Muscle layer of colon (tissue), 2 donors: ENCODE measurements around the gene SLC24A4.
"Not testable (repeated sequence)": the region's sequence is repeated elsewhere in the genome, so short reads cannot be mapped to it uniquely, and the experiment has no call there.

Source experiments
- H3K27ac ChIP-seq: one replicate; pipeline ENCODE4 v1.7.0; 2013; ENCODE audit warnings: low read depth, mild to moderate bottlenecking, low read length, moderate library complexity
- H3K27me3 ChIP-seq, 2 donors: one replicate each; pipeline ENCODE4 v1.7.0; 2013; ENCODE audit warnings: low read length in 2 of 2, mild to moderate bottlenecking in 2 of 2; ENCODE audit not compliant: insufficient read depth in 2 of 2, control insufficient read depth in 1 of 2
- H3K36me3 ChIP-seq: one replicate; pipeline ENCODE4 v1.7.0; 2013; ENCODE audit warnings: mild to moderate bottlenecking, low read length; ENCODE audit not compliant: insufficient read depth
- H3K4me1 ChIP-seq: one replicate; pipeline ENCODE4 v1.7.0; 2013; ENCODE audit warnings: mild to moderate bottlenecking, low read length; ENCODE audit not compliant: insufficient read depth
- H3K4me3 ChIP-seq, 2 donors: one replicate each; pipeline ENCODE4 v1.7.0; 2013; ENCODE audit warnings: low read length in 2 of 2, low read depth in 1 of 2, mild to moderate bottlenecking in 1 of 2, moderate library complexity in 1 of 2
- H3K9ac ChIP-seq: one replicate; pipeline ENCODE4 v1.7.0; 2013; ENCODE audit warnings: low read length
- H3K9me3 ChIP-seq: one replicate; pipeline ENCODE4 v1.7.0; 2013; ENCODE audit warnings: mild to moderate bottlenecking, low read length
- donor health status: abdominal sarcoma.
- donor health status: Adenocarcinoma of cecum.

The SLC24A4 gene

GRCh38 chr14:92536231-92536630 is 213.3 kb downstream of the SLC24A4 start:
- not testable (repeated sequence) for H3K4me3 ChIP-seq, H3K9ac ChIP-seq, H3K36me3 ChIP-seq, H3K9me3 ChIP-seq, H3K27ac ChIP-seq, H3K27me3 ChIP-seq
- H3K4me1 ChIP-seq = peaks cover 44% of the 10 kb centered on the region

DNA sequence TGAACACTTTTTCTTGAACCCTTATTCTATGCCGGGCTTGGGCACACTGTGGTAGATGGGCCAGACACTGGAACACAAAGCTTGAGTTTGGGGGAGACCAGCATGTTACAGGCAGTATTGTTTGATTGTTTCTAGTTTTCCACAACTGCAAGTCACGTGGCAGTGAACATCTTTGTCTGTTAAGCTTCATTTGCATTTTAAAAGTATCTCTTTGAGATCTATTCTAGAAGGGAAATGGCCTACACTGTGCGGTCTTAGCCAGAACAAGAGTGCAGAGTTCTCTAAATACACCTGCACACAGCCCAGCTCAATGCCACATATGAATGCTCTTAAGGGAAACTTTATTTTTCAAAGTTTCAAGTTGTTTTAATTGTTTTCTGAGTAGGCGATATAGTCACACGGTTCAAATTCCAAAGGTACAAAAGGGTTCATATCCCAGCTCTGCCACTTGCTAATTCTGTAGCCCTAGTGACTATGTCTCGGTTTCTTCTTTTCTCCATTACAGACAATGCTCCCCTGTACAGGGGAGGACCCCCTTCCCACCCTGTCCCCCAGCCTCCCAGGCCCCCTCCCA is 215.5 kb downstream of the SLC24A4 start:
- H3K27ac ChIP-seq = peak overlapping the region; percentile 69
- no peak overlapping the region for H3K9ac ChIP-seq
- H3K27me3 ChIP-seq = no peaks in the 10 kb centered on the region
- no peak overlapping the region for H3K4me3 ChIP-seq
- peaks cover 32% of the 10 kb centered on the region for H3K4me1 ChIP-seq
- no peaks in the 10 kb centered on the region for H3K36me3 ChIP-seq
- no peaks in the 10 kb centered on the region for H3K9me3 ChIP-seq

DNA sequence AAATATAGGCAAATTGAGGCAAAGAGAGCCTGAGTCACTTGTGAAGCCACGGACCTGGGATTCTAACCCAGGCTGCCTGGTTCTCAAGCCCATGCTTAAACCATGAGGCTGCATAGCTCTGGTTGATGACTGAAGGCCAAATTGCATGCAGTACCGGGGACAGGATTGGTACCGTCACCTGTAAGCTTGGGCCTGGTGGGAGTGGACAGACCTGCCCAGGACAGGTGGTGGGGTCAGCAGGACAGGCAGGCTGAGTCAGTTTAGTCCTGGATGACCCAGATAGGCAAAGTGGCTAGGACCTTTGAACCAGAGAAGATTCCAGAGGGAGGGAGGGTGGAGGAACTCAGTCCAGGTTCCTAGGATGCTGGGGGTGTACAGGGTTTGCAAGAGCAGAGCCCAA is 216.5 kb downstream of the SLC24A4 start:
- H3K4me1 ChIP-seq = peaks cover 32% of the 10 kb centered on the region
- no peaks in the 10 kb centered on the region for H3K36me3 ChIP-seq
- no peaks in the 10 kb centered on the region for H3K9me3 ChIP-seq
- H3K27me3 ChIP-seq = no peaks in the 10 kb centered on the region
- H3K4me3 ChIP-seq = no peak overlapping the region
- H3K9ac ChIP-seq = no peak overlapping the region
- peak overlapping the region; percentile 69 for H3K27ac ChIP-seq

- Histone ChIP-seq H3K36me3 (no peaks in the 10 kb centered on the region), H3K27ac (peak overlapping the region; percentile 69), H3K27me3 (no peaks in the 10 kb centered on the region), H3K4me1 (peaks cover 32% of the 10 kb centered on the region), H3K9me3 (no peaks in the 10 kb centered on the region), H3K4me3 (no peak overlapping the region), H3K9ac (no peak overlapping the region)
These were observed 216.9 kb downstream of the SLC24A4 start for GRCh38 chr14:92539875-92540274.

DNA sequence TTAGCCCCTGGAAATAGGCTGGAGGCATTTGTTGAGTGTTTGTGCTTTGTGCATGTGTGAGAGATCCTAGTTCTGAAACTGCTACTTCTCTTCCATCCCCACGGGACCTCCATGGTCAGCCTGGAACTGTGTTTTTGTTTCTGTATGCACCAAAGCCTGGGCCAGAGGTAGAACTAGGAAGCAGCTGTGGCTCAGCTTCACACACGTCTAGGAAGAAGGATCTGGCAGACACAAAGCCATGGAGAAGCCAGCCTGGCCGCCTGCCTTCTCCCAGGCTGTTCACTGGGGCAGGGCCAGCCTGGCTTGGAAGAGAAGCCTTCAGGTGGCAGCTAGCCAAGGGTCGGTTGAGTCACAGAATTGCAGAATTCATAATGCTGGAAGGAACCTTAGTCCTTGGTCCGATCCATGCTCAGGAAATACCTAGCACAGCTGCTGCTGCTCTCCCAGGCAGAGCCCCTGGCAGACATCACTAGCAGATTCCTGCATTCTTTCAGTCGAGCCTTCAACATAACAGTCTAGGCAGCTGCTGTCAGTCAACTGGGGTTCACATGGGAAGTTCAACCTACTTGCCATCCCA is 217.6 kb downstream of the SLC24A4 start:
- H3K27ac ChIP-seq = peak overlapping the region; percentile 73
- H3K27me3 ChIP-seq = no peaks in the 10 kb centered on the region
- H3K4me1 ChIP-seq = peaks cover 32% of the 10 kb centered on the region
- H3K9ac ChIP-seq = no peak overlapping the region
- H3K4me3 ChIP-seq = no peak overlapping the region
- H3K9me3 ChIP-seq = no peaks in the 10 kb centered on the region
- H3K36me3 ChIP-seq = no peaks in the 10 kb centered on the region

GRCh38 chr14:92542766-92543554 is 220.0 kb downstream of the SLC24A4 start:
- H3K27ac ChIP-seq = no peak overlapping the region
- H3K27me3 ChIP-seq = no peaks in the 10 kb centered on the region
- no peak overlapping the region for H3K9ac ChIP-seq
- H3K36me3 ChIP-seq = no peaks in the 10 kb centered on the region
- H3K4me3 ChIP-seq = no peak overlapping the region
- peaks cover 32% of the 10 kb centered on the region for H3K4me1 ChIP-seq
- no peaks in the 10 kb centered on the region for H3K9me3 ChIP-seq

DNA sequence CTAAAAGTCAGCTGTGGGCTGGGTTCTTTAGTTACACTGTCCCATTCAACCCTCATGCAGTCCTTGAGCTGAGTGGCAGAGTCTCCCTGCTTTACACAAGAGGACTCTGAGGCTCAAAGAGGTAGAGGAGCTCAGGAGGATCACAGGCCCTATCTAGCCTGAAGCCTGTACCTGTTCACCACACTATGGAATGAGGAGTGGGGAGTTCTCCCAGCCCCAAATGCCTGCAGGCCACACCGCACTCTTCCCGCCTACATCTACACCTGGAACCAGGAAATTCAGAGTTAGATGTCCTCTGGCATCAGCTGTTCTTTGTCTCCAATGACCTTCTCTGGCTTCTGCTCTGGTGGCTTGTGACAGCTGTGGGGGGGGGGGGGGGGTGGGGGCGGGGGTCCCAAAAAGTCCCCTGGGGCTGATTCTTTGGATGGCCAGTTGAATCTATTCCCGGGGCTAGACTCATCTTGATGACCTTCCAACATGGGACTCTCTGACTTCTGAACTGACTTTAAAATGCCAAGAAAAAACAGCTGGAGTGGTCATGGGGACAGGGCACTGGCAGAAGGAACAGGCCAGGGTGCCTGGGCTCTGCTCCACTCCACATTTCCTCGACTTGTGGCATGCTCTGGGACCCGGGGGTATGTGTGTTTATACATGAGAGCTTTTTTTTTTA is 221.2 kb downstream of the SLC24A4 start:
- Histone ChIP-seq H3K4me1 (peaks cover 23% of the 10 kb centered on the region), H3K4me3 (no peak overlapping the region), H3K27me3 (no peaks in the 10 kb centered on the region), H3K36me3 (no peaks in the 10 kb centered on the region), H3K27ac (no peak overlapping the region), H3K9ac (no peak overlapping the region), H3K9me3 (no peaks in the 10 kb centered on the region)

DNA sequence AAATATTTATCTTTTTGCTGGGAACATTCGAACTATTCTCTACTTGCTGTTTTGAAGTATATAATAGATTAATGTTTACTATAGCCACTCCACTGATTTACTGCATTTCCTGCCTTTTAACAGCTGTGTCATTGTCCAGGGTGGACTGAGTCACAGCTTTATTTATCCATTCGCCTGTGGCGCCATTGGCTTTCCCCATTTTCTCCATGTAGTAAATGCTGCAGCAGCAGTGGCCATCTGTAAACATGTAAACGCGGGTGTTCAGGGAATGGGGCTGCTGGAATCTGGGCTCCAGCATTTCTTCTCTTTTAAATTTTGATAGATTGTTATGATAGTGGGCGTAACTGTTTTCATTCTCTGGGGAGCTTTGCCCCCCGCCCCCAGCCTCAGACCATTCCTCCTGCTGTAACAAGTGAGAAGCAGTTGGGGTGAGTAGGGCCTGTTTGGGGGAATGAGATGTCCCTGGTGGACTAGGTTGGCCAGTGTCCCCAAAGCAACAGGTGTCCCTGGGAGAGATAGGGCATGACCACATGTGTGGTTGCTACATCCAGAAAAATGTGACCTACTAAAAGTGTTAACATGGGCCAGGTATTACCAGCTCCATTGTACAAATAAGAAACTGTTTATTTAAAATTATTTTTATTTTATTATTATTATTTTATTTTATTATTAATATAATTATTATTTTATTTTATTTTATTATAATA is 223.5 kb downstream of the SLC24A4 start:
- Histone ChIP-seq H3K27ac (no peak overlapping the region), H3K9me3 (no peaks in the 10 kb centered on the region), H3K4me3 (no peak overlapping the region), H3K27me3 (no peaks in the 10 kb centered on the region), H3K9ac (no peak overlapping the region), H3K36me3 (no peaks in the 10 kb centered on the region), H3K4me1 (peaks cover 20% of the 10 kb centered on the region)

DNA sequence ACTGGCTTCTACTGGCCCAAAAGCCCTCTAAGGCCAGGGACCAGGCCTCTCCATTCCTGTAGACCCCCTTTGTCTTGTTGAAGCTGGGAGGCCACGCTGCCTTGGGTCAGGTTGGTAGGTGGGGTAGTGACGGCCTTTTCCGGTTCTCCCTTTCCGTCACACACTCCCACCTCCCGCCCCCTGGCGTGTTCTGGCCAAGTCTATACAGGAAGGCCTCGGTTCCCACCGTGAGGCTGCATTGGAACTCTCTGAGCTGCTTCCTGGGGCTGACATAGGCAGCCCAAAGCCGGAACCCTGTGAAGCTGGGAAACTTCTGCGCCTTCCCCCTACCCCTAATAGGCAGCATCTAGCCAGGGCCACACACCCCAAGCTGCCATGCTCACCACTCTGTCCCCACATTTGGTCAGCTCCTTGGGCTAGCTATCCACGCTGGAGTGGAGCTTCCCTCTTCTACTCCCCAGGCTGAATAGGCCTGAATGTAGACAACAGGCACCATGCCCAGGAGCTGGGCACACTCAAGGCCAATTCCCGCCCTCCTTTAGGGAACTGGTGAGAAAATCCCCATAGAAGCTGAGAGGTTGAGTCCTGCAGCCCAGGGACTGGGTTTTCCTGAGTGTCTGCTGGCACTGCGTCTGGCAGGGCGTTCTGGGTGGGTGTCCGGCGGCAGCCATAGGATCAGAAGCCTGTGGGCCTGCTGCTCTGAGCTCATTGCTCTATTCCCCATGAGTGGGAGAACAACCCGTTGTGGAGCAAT is 226.3 kb downstream of the SLC24A4 start:
- no peaks in the 10 kb centered on the region for H3K36me3 ChIP-seq
- peak overlapping the region; percentile 28 for H3K27ac ChIP-seq
- H3K9ac ChIP-seq = no peak overlapping the region
- H3K9me3 ChIP-seq = no peaks in the 10 kb centered on the region
- no peak overlapping the region for H3K4me3 ChIP-seq
- H3K27me3 ChIP-seq = no peaks in the 10 kb centered on the region
- peaks cover 30% of the 10 kb centered on the region for H3K4me1 ChIP-seq

DNA sequence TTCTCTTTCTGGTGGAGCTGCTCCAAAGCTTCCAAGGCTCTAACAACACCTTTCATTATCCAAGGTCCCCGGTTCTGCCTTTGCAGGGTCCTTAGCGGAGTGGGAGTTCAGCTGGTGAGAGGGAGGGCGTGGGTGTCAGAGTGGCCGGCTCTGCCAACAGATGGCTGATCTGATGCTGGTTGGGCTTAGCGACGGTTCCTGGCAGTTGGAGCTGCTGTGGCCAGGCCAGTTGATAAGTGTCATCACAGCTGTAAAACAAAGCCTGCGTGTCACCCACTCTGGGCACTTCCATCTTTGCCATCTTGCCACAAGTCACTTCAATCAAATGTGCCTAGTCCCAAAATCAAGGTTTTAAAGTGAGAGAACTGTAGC is 226.9 kb downstream of the SLC24A4 start:
- no peaks in the 10 kb centered on the region for H3K36me3 ChIP-seq
- no peaks in the 10 kb centered on the region for H3K27me3 ChIP-seq
- H3K9ac ChIP-seq = no peak overlapping the region
- H3K4me1 ChIP-seq = peaks cover 30% of the 10 kb centered on the region
- H3K27ac ChIP-seq = peak overlapping the region; percentile 28
- H3K9me3 ChIP-seq = no peaks in the 10 kb centered on the region
- no peak overlapping the region for H3K4me3 ChIP-seq
